Astrocyte (in vitro differentiated cells and primary cell): ENCODE data around the gene PRX.

ENCODE experiments used
- EZH2 ChIP-seq: IDR thresholded peaks from 2 replicates; pipeline ENCODE4 v1.6.1; 2012; ENCODE audit warnings: mild to moderate bottlenecking, low read length, inconsistent platforms; ENCODE audit not compliant: insufficient read depth
- TF ChIP-seq, protein P1 (sequence below): IDR thresholded peaks from 2 replicates; pipeline ENCODE4 v1.5.1; 2011; ENCODE audit warnings: low read depth, mild to moderate bottlenecking, inconsistent platforms, low read length, moderate library complexity; ENCODE audit not compliant: insufficient read depth

DNA sequence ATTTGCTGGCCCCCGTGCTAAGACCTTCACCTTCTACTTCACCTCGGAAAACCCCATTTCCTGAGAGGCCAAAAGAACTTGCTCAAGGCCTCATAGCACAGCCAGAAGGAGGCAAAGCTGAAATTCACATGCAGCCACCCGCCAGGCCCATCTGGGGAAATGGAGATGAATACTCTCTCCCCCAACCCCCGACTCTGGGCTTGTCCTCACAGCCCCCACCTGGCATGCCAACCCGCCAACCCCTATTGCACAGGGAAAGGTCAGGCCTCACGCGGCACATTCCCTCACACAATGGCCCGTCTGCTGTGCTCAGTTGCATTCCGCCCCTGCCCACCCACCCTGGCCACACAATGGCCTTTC lies 3.2 kb downstream of the PRX start:
- TF ChIP-seq, protein P1, sequence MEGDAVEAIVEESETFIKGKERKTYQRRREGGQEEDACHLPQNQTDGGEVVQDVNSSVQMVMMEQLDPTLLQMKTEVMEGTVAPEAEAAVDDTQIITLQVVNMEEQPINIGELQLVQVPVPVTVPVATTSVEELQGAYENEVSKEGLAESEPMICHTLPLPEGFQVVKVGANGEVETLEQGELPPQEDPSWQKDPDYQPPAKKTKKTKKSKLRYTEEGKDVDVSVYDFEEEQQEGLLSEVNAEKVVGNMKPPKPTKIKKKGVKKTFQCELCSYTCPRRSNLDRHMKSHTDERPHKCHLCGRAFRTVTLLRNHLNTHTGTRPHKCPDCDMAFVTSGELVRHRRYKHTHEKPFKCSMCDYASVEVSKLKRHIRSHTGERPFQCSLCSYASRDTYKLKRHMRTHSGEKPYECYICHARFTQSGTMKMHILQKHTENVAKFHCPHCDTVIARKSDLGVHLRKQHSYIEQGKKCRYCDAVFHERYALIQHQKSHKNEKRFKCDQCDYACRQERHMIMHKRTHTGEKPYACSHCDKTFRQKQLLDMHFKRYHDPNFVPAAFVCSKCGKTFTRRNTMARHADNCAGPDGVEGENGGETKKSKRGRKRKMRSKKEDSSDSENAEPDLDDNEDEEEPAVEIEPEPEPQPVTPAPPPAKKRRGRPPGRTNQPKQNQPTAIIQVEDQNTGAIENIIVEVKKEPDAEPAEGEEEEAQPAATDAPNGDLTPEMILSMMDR = no peak
- TF ChIP-seq EZH2 = no peak
